Activated naive CD4-positive, alpha-beta T cell treated with anti-CD3 and anti-CD28 coated beads, Interleukin-2, amount 50 U/mL, for 24 hours (primary cell): ENCODE measurements around the gene SLC27A2.

Experiments used
- H3K27ac Mint-ChIP-seq: one replicate; pipeline ENCODE4 v1.8.0; 2021; ENCODE audit warnings: mild to moderate bottlenecking, mixed read lengths
- H3K27me3 Mint-ChIP-seq: one replicate; pipeline ENCODE4 v1.8.0; 2021; ENCODE audit warnings: mixed read lengths
- H3K36me3 Mint-ChIP-seq: one replicate; pipeline ENCODE4 v1.8.0; 2021; ENCODE audit warnings: mixed read lengths
- H3K4me1 Mint-ChIP-seq: one replicate; pipeline ENCODE4 v1.8.0; 2021; ENCODE audit warnings: mixed read lengths
- H3K4me3 Mint-ChIP-seq: one replicate; pipeline ENCODE4 v1.8.0; 2021; ENCODE audit warnings: mild to moderate bottlenecking, mixed read lengths
- H3K9me3 Mint-ChIP-seq: one replicate; pipeline ENCODE4 v1.8.0; 2021; ENCODE audit warnings: mixed read lengths

Gene SLC27A2

GRCh38 chr15:50257332-50257731 lies 75.3 kb downstream of the SLC27A2 start:
- Mint-ChIP-seq H3K36me3 (no peaks in the 10 kb centered on the region), H3K4me1 (peaks cover 29% of the 10 kb centered on the region), H3K9me3 (no peaks in the 10 kb centered on the region), H3K27me3 (no peaks in the 10 kb centered on the region), H3K27ac (peak overlapping the region; percentile 18), H3K4me3 (no peak overlapping the region)

- peaks cover 35% of the 10 kb centered on the region for H3K4me1 Mint-ChIP-seq
- no peak overlapping the region for H3K27ac Mint-ChIP-seq
- H3K4me3 Mint-ChIP-seq, result no peak overlapping the region
- no peaks in the 10 kb centered on the region for H3K9me3 Mint-ChIP-seq
- no peaks in the 10 kb centered on the region for H3K36me3 Mint-ChIP-seq
- no peaks in the 10 kb centered on the region for H3K27me3 Mint-ChIP-seq
Observed at GRCh38 chr15:50257924-50258323, 75.9 kb downstream of the SLC27A2 start.

GRCh38 chr15:50259276-50259675 lies 77.3 kb downstream of the SLC27A2 start:
- Mint-ChIP-seq H3K27ac (peak overlapping the region; percentile 36), H3K4me3 (no peak overlapping the region), H3K27me3 (no peaks in the 10 kb centered on the region), H3K4me1 (peaks cover 46% of the 10 kb centered on the region), H3K9me3 (no peaks in the 10 kb centered on the region), H3K36me3 (no peaks in the 10 kb centered on the region)

DNA sequence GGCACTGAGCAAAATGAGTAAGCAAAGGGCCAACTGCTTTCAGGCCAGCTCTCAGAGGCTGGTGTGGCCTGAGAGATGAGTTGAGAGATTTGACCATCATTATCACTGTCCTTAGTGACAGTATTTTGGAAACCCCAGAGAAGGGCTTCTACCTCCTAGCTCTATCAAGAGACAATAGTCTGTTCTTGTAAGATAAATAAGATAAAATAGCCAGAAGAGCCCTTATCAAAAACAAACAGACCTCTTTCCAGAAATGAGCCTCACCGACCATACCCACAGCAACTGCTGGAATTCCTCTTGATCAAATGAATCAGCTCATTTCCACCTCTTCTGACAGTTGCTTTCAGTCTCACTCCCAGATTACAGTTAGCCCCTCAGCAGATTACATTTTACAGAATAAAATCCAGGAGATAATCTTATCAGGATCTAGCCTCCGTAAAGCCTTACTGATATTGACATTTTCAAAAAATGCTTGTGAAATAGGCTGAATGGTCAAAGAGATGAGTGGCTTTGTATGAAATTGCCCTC lies 79.0 kb downstream of the SLC27A2 start:
- no peaks in the 10 kb centered on the region for H3K27me3 Mint-ChIP-seq
- peak overlapping the region; percentile 60 for H3K4me3 Mint-ChIP-seq
- H3K27ac Mint-ChIP-seq, result peak overlapping the region; percentile 94
- no peaks in the 10 kb centered on the region for H3K9me3 Mint-ChIP-seq
- peaks cover 48% of the 10 kb centered on the region for H3K4me1 Mint-ChIP-seq
- H3K36me3 Mint-ChIP-seq, result no peaks in the 10 kb centered on the region

DNA sequence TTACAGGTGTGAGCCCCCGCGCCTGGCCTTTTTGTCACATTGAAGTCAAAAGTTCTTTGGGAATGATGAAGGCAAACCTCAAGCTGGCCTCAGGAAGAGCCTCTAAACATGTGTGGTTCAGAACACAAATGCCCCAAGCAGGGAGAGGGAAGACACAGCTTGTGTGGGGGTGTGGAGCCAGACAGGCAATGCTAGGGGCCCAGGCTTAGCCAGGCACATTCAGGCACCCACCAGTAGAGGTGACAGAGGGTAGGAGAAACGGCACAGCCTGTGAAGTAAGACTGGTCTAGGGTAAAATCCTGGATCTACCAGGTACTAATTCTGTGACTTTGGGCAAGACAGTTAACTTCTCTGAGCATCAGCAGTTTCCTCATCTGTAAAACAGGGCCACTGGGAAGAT lies 80.0 kb downstream of the SLC27A2 start:
- peak overlapping the region; percentile 82 for H3K27ac Mint-ChIP-seq
- H3K36me3 Mint-ChIP-seq, result no peaks in the 10 kb centered on the region
- no peaks in the 10 kb centered on the region for H3K27me3 Mint-ChIP-seq
- H3K4me3 Mint-ChIP-seq, result no peak overlapping the region
- H3K9me3 Mint-ChIP-seq, result no peaks in the 10 kb centered on the region
- H3K4me1 Mint-ChIP-seq, result peaks cover 48% of the 10 kb centered on the region

DNA sequence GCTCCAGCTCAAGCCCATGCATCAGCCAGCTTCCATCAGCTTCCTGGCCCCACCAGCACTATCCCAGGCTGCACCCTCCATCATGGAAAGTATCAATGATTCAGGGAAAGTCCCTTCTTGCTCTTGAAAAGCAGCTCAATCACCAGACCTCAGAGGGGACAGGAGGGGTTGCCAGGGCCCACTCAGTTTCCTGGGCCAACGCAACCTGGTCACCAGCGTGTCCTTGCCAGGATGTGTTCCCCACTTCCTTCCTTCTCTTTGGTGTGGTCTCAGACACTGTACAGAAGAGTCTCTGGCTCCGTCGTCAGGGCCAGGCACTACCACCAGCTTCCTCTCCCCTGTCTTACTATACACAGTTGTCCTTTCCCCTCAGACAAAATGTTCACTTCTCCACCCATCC lies 80.5 kb downstream of the SLC27A2 start:
- Mint-ChIP-seq H3K27ac (peak overlapping the region; percentile 85), H3K36me3 (no peaks in the 10 kb centered on the region), H3K27me3 (no peaks in the 10 kb centered on the region), H3K9me3 (no peaks in the 10 kb centered on the region), H3K4me3 (peak overlapping the region; percentile 23), H3K4me1 (peaks cover 48% of the 10 kb centered on the region)

DNA sequence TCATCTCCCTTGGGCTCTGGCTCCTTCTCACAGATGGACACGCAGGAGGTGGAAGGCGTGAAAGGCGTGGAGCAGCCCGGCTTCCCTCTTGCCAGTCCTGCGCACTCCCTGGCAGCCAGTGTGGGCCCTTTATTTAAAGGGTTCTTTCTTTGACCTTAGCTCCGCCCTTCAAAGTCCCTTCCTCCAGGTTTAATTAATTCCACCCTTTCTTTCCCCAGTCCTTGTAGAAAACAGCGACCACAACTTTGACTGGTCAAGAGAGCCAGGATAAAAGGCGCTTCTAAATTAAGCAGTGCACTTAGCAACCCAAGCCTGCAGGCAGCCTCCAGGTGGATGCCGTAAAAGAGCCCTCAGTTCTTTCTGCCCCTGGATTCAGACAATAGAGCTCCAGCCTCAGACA lies 83.6 kb downstream of the SLC27A2 start, which contains the start of gene HDC:
Gene HDC, minus strand, starts transcription at position 107 of the 400 bp plus-strand sequence. Its CDS starts 103 bp downstream, at position 4.
- no peaks in the 10 kb centered on the region for H3K9me3 Mint-ChIP-seq
- peaks cover 34% of the 10 kb centered on the region for H3K4me1 Mint-ChIP-seq
- peak within 1 kb of the TSS; percentile 36 for H3K27ac Mint-ChIP-seq
- H3K27me3 Mint-ChIP-seq, result no peaks in the 10 kb centered on the region
- no peaks in the 10 kb centered on the region for H3K36me3 Mint-ChIP-seq
- H3K4me3 Mint-ChIP-seq, result no peak within 1 kb of the TSS

GRCh38 chr15:50267577-50267976 lies 85.6 kb downstream of the SLC27A2 start:
- H3K9me3 Mint-ChIP-seq, result no peaks in the 10 kb centered on the region

DNA sequence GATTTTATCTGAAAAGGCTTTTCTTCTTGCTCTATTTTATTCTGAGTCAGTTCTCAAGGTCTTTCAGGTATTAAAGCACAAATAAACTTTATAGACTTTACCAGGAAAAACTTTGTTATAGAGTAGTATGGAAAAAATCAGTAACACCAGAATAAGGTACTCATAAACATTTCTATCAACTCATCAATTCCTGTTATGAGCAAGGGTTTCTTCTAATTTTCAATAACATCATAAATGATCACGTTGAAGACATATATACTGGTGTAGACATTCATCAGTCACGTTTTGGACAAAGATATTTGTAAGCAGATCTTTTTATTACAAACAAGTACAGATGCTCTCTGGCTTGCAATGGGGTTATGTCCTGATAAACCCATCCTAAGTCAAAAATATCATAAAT lies 93.1 kb downstream of the SLC27A2 start:
- Mint-ChIP-seq H3K27ac (peak overlapping the region; percentile 83), H3K4me3 (peak overlapping the region; percentile 24), H3K9me3 (no peaks in the 10 kb centered on the region)

More at GRCh38 chr15:50267577-50267976, 85.6 kb downstream of the SLC27A2 start:
- H3K27me3 Mint-ChIP-seq, result no peaks in the 10 kb centered on the region
- no peak overlapping the region for H3K4me3 Mint-ChIP-seq
- H3K36me3 Mint-ChIP-seq, result no peaks in the 10 kb centered on the region
- H3K27ac Mint-ChIP-seq, result no peak overlapping the region
- H3K4me1 Mint-ChIP-seq, result peaks cover 17% of the 10 kb centered on the region

GRCh38 chr15:50275908-50276307 lies 93.9 kb downstream of the SLC27A2 start:
- Mint-ChIP-seq H3K27ac (no peak overlapping the region), H3K9me3 (no peaks in the 10 kb centered on the region), H3K4me1 (peaks cover 28% of the 10 kb centered on the region), H3K36me3 (peaks cover 9% of the 10 kb centered on the region), H3K4me3 (no peak overlapping the region), H3K27me3 (no peaks in the 10 kb centered on the region)

More for the DNA sequence above, 93.1 kb downstream of the SLC27A2 start:
- peaks cover 28% of the 10 kb centered on the region for H3K4me1 Mint-ChIP-seq
- H3K27me3 Mint-ChIP-seq, result no peaks in the 10 kb centered on the region
- H3K36me3 Mint-ChIP-seq, result peaks cover 8% of the 10 kb centered on the region

- Mint-ChIP-seq H3K36me3 (peaks cover 9% of the 10 kb centered on the region), H3K27me3 (no peaks in the 10 kb centered on the region), H3K27ac (peak overlapping the region; percentile 46), H3K9me3 (no peaks in the 10 kb centered on the region), H3K4me3 (no peak overlapping the region), H3K4me1 (peaks cover 28% of the 10 kb centered on the region)
Observed at GRCh38 chr15:50277370-50277769, 95.4 kb downstream of the SLC27A2 start.

DNA sequence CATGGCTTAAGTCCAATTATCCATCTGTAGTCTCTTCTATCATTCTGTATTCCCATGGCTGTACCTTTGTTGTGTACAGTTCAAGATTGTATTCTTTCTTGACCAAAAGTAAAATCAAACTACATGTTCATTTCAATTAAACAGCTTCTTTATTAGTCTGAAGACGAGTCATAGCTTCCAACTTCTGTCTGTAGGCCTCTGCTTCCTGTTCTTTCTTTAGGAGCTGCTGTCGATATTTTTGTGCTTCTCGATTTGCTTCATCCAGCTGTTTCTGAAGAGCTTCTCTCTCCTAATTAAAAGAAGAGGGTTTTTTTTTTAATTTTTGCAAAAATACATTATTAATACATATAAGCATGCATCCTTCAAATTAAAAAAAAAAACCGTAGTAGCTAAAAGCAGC lies 96.5 kb downstream of the SLC27A2 start:
- Mint-ChIP-seq H3K4me3 (no peak overlapping the region), H3K4me1 (peaks cover 28% of the 10 kb centered on the region), H3K36me3 (peaks cover 9% of the 10 kb centered on the region), H3K9me3 (no peaks in the 10 kb centered on the region), H3K27me3 (no peaks in the 10 kb centered on the region), H3K27ac (peak overlapping the region; percentile 49)

DNA sequence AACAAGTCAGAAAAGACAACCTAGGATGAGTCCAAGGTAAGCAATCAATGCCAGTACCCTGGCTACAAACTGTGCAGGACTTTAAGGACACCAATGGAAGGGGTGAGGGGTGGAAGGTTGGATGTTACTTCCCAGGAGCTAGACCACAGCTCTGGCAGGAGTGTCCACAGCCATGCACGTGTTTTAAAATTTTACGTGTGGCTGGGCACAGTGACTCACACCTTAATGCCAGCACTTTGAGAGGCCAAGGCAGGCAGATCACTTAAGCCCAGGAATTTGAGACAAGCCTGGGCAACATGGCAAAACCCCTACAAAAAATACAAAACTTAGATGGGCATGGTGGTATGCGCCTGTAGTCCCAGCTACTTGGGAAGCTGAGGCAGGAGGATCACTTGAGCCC lies 98.3 kb downstream of the SLC27A2 start:
- H3K27ac Mint-ChIP-seq, result no peak overlapping the region
- no peak overlapping the region for H3K4me3 Mint-ChIP-seq
- peaks cover 24% of the 10 kb centered on the region for H3K4me1 Mint-ChIP-seq
- no peaks in the 10 kb centered on the region for H3K9me3 Mint-ChIP-seq
- H3K27me3 Mint-ChIP-seq, result no peaks in the 10 kb centered on the region
- peaks cover 11% of the 10 kb centered on the region for H3K36me3 Mint-ChIP-seq

DNA sequence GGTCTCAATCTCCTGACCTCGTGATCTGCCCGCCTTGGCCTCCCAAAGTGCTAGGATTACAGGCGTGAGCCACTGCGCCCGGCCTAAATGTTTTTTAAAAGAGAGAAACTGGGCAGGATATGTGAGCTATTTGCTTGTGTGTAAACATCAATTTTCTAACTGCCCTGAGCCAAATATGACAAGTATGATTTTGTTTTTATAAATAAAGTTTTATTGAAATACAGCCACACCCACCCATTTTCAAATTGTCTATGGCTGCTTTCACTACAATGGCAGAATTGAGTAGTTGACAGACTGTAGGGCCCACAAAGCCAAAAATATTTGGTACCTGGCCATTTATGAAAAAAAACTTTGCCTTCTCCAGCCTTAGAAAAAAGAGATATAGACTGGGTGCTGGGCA lies 99.4 kb downstream of the SLC27A2 start:
- Mint-ChIP-seq H3K9me3 (no peaks in the 10 kb centered on the region), H3K4me1 (peaks cover 13% of the 10 kb centered on the region), H3K27me3 (no peaks in the 10 kb centered on the region), H3K27ac (no peak overlapping the region), H3K4me3 (no peak overlapping the region), H3K36me3 (peaks cover 11% of the 10 kb centered on the region)
